SK-N-SH (cell line): Measurements from ENCODE around the gene CPS1. TPM values are rescaled to one million over a fixed set of nuclear protein-coding genes. Genes with fewer than 3 reads are reported as not detected.

Experiments
- CTCF ChIA-PET: fragments of 300-600, 350-600 bp; formaldehyde crosslinking; extraction: SDS; loops from one replicate; lab custom pipeline; 2021; lab: Yijun Ruan, JAX
- POLR2A ChIA-PET: fragments of 350-600 bp; sonication (Branson Sonifier 250); formaldehyde crosslinking; extraction: SDS; loops from one replicate; lab custom pipeline; 2020; ENCODE audit warnings: antibody characterized with exemption, inconsistent platforms; lab: Yijun Ruan, JAX
- DNase-seq: peaks from one replicate; pipeline ENCODE4 v3.0.0; 2012
- H2AFZ ChIP-seq: fragments of 200-600 bp; sonication (generic); 2 replicates; pipeline ENCODE4 v1.8.1; 2016; ENCODE audit warnings: antibody characterized with exemption, mild to moderate bottlenecking, low read depth
- H3F3A ChIP-seq: fragments of 200-600 bp; sonication (generic); replicated peaks from 2 replicates; pipeline ENCODE3; 2016; ENCODE audit warnings: antibody characterized with exemption, mild to moderate bottlenecking; ENCODE audit not compliant: insufficient read depth
- H3K27ac ChIP-seq, 2 experiments: fragments of 200-500 bp in 1 of 2; fragments of 200-600 bp in 1 of 2; sonication (Bioruptor generic) in 1 of 2; sonication (generic), shearing (Covaris generic) in 1 of 2; 2 replicates each; pipeline versions ENCODE4 v1.5.1 to v1.6.1; 2014 to 2016; ENCODE audit warnings: low read depth in 2 of 2, inconsistent platforms in 1 of 2, low read length in 1 of 2, mild to moderate bottlenecking in 1 of 2, mixed read lengths in 1 of 2
- H3K27me3 ChIP-seq: fragments of 200-600 bp; sonication (generic), shearing (Covaris generic); 2 replicates; pipeline ENCODE4 v1.6.1; 2016; ENCODE audit warnings: mixed run types; ENCODE audit not compliant: insufficient read depth
- H3K36me3 ChIP-seq, 2 experiments: fragments of 200-500 bp in 1 of 2; fragments of 200-600 bp in 1 of 2; sonication (Bioruptor generic) in 1 of 2; sonication (generic) in 1 of 2; replicated peaks in 1 of 2; 2 replicates each; pipeline versions ENCODE3 to v1.5.1; 2014 to 2016; ENCODE audit warnings: low read length in 1 of 2, mild to moderate bottlenecking in 1 of 2; ENCODE audit not compliant: insufficient read depth in 2 of 2, control insufficient read depth in 1 of 2
- H3K4me1 ChIP-seq, 2 experiments: fragments of 200-500 bp in 1 of 2; fragments of 200-600 bp in 1 of 2; sonication (Bioruptor generic) in 1 of 2; sonication (generic), shearing (Covaris generic) in 1 of 2; 2 replicates each; pipeline versions ENCODE4 v1.5.1 to v1.6.1; 2014 to 2016; ENCODE audit warnings: low read depth in 1 of 2, low read length in 1 of 2, mixed run types in 1 of 2; ENCODE audit not compliant: insufficient read depth in 2 of 2, control insufficient read depth in 1 of 2
- H3K4me2 ChIP-seq: fragments of 200-600 bp; sonication (generic), shearing (Covaris generic); 2 replicates; pipeline ENCODE4 v1.6.1; 2017; ENCODE audit warnings: mixed run types
- H3K4me3 ChIP-seq, 2 experiments: fragments of 200-500 bp in 1 of 2; fragments of 200-600 bp in 1 of 2; sonication (Bioruptor generic) in 1 of 2; sonication (generic), shearing (Covaris generic) in 1 of 2; 2 replicates each; pipeline versions ENCODE4 v1.5.1 to v1.8.1; 2014 to 2016; ENCODE audit warnings: low read depth in 2 of 2, inconsistent platforms in 1 of 2, low read length in 1 of 2, mild to moderate bottlenecking in 1 of 2, mixed read lengths in 1 of 2, moderate library complexity in 1 of 2
- H3K79me2 ChIP-seq: fragments of 200-600 bp; sonication (generic); 2 replicates; pipeline ENCODE4 v1.8.1; 2017; ENCODE audit warnings: mild to moderate bottlenecking; ENCODE audit not compliant: insufficient read depth
- H3K9ac ChIP-seq: fragments of 200-600 bp; sonication (generic); 2 replicates; pipeline ENCODE4 v1.6.1; 2017; ENCODE audit warnings: mixed run types
- H3K9me2 ChIP-seq: fragments of 200-600 bp; sonication (generic); 2 replicates; pipeline ENCODE4 v1.6.1; 2017; ENCODE audit warnings: mixed run types
- H3K9me3 ChIP-seq: fragments of 200-600 bp; sonication (generic); 2 replicates; pipeline ENCODE4 v1.6.1; 2017; ENCODE audit warnings: mixed run types, mild to moderate bottlenecking, moderate library complexity
- H4K20me1 ChIP-seq: fragments of 200-600 bp; sonication (generic); 2 replicates; pipeline ENCODE4 v1.6.1; 2017; ENCODE audit warnings: mild to moderate bottlenecking, mixed run types; ENCODE audit not compliant: insufficient read depth
- ELF1 ChIP-seq: IDR thresholded peaks from 2 replicates; pipeline ENCODE4 v1.4.0; 2012
- FOSL2 ChIP-seq: IDR thresholded peaks from 2 replicates; pipeline ENCODE4 v1.4.0; 2012; ENCODE audit warnings: low read depth, mild to moderate bottlenecking, moderate library complexity, borderline replicate concordance
- FOXJ3 ChIP-seq: sonication (generic); formaldehyde crosslinking; IDR thresholded peaks from 2 replicates; pipeline ENCODE4 v1.5.1; 2020; ENCODE audit warnings: mild to moderate bottlenecking, missing genetic modification reagents
- IRF3 ChIP-seq: fragments of 150-350 bp; IDR thresholded peaks from 2 replicates; pipeline ENCODE4 v1.6.1; 2016; ENCODE audit warnings: mild to moderate bottlenecking, low read depth, low read length
- JUND ChIP-seq: IDR thresholded peaks from 2 replicates; pipeline ENCODE4 v1.4.0; 2012
- MXI1 ChIP-seq: IDR thresholded peaks from 2 replicates; pipeline ENCODE4 v1.6.1; 2012; ENCODE audit warnings: mild to moderate bottlenecking, low read depth, low read length, improper control_type of control experiment
- NRF1 ChIP-seq: IDR thresholded peaks from 2 replicates; pipeline ENCODE4 v1.6.1; 2012; ENCODE audit warnings: low read depth, mild to moderate bottlenecking, low read length
- RAD21 ChIP-seq: IDR thresholded peaks from 2 replicates; pipeline ENCODE4 v1.6.1; 2012; ENCODE audit warnings: mild to moderate bottlenecking, low read length
- REST ChIP-seq: IDR thresholded peaks from 2 replicates; pipeline ENCODE4 v1.6.1; 2012; ENCODE audit warnings: mild to moderate bottlenecking, low read depth, low read length, moderate library complexity
- TEAD4 ChIP-seq: IDR thresholded peaks from 2 replicates; pipeline ENCODE4 v1.4.0; 2012; ENCODE audit warnings: mild to moderate bottlenecking, borderline replicate concordance; ENCODE audit not compliant: insufficient read depth
- YY1 ChIP-seq: IDR thresholded peaks from 2 replicates; pipeline ENCODE4 v1.4.0; 2012; ENCODE audit warnings: low read depth, mild to moderate bottlenecking
- ZBTB33 ChIP-seq: IDR thresholded peaks from 2 replicates; pipeline ENCODE4 v1.4.0; 2012; ENCODE audit warnings: low read depth, borderline replicate concordance
- WGBS: methylation state at CpG from one replicate; pipeline ENCODE4 v1.1.6; 2017; ENCODE audit warnings: low lambda C conversion rate; 5-methylcytosine and 5-hydroxymethylcytosine counted together
- polyA plus RNA-seq, 3 experiments: library from polyadenylated mRNA; depleted of rRNA; stranded (reverse); fragments of >200 nt; gene quantifications; 2 replicates each; pipeline ENCODE4 v1.2.3, GENCODE V29; 2012

The CPS1 gene
- polyA plus RNA-seq, 1 of the 3 experiments (the other 2 are of a cell fraction): 9.2 TPM

GRCh38 chr2:210539578-210540416 lies 16.6 kb upstream of the CPS1 start:
- Histone ChIP-seq H2AFZ (no peak overlapping the region; the same call in 1 of the 2 replicates), H3K27me3 (no peaks in the 10 kb centered on the region), H3K4me3 (no peak overlapping the region), H3K79me2 (no peaks in the 10 kb centered on the region), H3K9ac (no peak overlapping the region), H3K9me3 (no peaks in the 10 kb centered on the region), H3F3A (no peaks in the 10 kb centered on the region), H3K27ac (no peak overlapping the region), H3K4me2 (no peak overlapping the region), H4K20me1 (no peaks in the 10 kb centered on the region), H3K4me1 (peaks cover 0 to 13% of the 10 kb centered on the region in 2 experiments; a peak in 2 of 4 replicates), H3K36me3 (no peaks in the 10 kb centered on the region), H3K9me2 (no peaks in the 10 kb centered on the region)
- peak; percentile 4 for DNase-seq
- POLR2A ChIA-PET: no interaction called here
- CTCF ChIA-PET: no interaction called here
- TF ChIP-seq FOSL2 (no peak), IRF3 (no peak), FOXJ3 (CRISPR knock-in tag) (no peak), NRF1 (no peak), RAD21 (no peak), JUND (no peak), MXI1 (no peak), REST (no peak), ZBTB33 (no peak), TEAD4 (no peak), YY1 (no peak), ELF1 (no peak)
- WGBS: 74% methylated on average over 5 of the region's 5 CpGs
